PC-3 (cell line): Measurements from ENCODE around the gene ANGPTL7.

ENCODE experiments used
- CTCF ChIP-seq: fragments of 300-600 bp; sonication (generic); conservative IDR thresholded peaks from 2 replicates; pipeline ENCODE4 v1.5.1; 2017; ENCODE audit warnings: antibody characterized with exemption, low read depth, mild to moderate bottlenecking, low read length
- EZH2 ChIP-seq: fragments of 300-600 bp; sonication (generic); IDR thresholded peaks from one replicate; pipeline ENCODE4 v1.6.1; 2017; ENCODE audit warnings: antibody characterized with exemption, mild to moderate bottlenecking, low read length; ENCODE audit not compliant: unreplicated experiment
- EZH2phosphoT487 ChIP-seq: fragments of 300-600 bp; sonication (generic); IDR thresholded peaks from 2 replicates; pipeline ENCODE4 v1.6.1; 2018; ENCODE audit warnings: mild to moderate bottlenecking, antibody characterized with exemption, low read length, borderline replicate concordance

GRCh38 chr1:11157867-11158266 is 31.3 kb upstream of the ANGPTL7 start:
- no peak for TF ChIP-seq CTCF
- TF ChIP-seq EZH2 = no peak
- no peak for TF ChIP-seq EZH2phosphoT487
